K562 (cell line): Measurements from ENCODE around the gene RNASEH2A.

Source experiments
- BRCA1 ChIP-seq, 2 experiments: fragments of 450-650 bp in 1 of 2; sonication (generic) in 1 of 2; formaldehyde crosslinking in 1 of 2; IDR thresholded peaks; 2 replicates each; pipeline versions ENCODE4 v1.5.0 to v1.6.1; 2017 to 2020; ENCODE audit warnings: mild to moderate bottlenecking in 1 of 2, missing genetic modification reagents in 1 of 2
- CTCF ChIP-seq, 3 experiments: IDR thresholded peaks in 2 of 3; conservative IDR thresholded peaks in 1 of 3; 2 replicates each; pipeline ENCODE4 v1.5.1; 2011 to 2012; ENCODE audit warnings: low read length in 3 of 3, mild to moderate bottlenecking in 3 of 3, control low read depth in 2 of 3, improper control_type of control experiment in 1 of 3, inconsistent platforms in 1 of 3, low read depth in 1 of 3, mixed read lengths in 1 of 3, moderate library complexity in 1 of 3; ENCODE audit not compliant: insufficient read depth in 2 of 3
- DPF2 ChIP-seq: fragments of 450-650 bp; IDR thresholded peaks from 2 replicates; pipeline ENCODE4 v1.6.1; 2016
- MAFG ChIP-seq: fragments of 450-650 bp; conservative IDR thresholded peaks from 2 replicates; pipeline ENCODE4 v1.6.1; 2016; ENCODE audit warnings: missing genetic modification characterization, missing compliant biosample characterization
- NCOA2 ChIP-seq, 2 experiments: fragments of 450-650 bp; IDR thresholded peaks; 2 replicates each; pipeline ENCODE4 v1.6.1; 2018; ENCODE audit warnings: mild to moderate bottlenecking in 2 of 2, moderate library complexity in 1 of 2; ENCODE audit not compliant: partially characterized antibody in 2 of 2
- NFRKB ChIP-seq: fragments of 450-650 bp; IDR thresholded peaks from 2 replicates; pipeline ENCODE4 v1.6.1; 2016; ENCODE audit warnings: low read depth
- NR3C1 ChIP-seq: sonication (generic); formaldehyde crosslinking; IDR thresholded peaks from 2 replicates; pipeline ENCODE4 v1.8.1; 2022; ENCODE audit warnings: missing genetic modification reagents
- POLR2A ChIP-seq: fragments of 450-650 bp; conservative IDR thresholded peaks from 2 replicates; pipeline ENCODE4 v1.6.1; 2016
- PRPF4 ChIP-seq: fragments of 200-400 bp; formaldehyde crosslinking; IDR thresholded peaks from one replicate; pipeline ENCODE4 v1.6.1; 2017; ENCODE audit warnings: low read length, low read depth, mild to moderate bottlenecking; ENCODE audit not compliant: insufficient read depth, poor library complexity, severe bottlenecking
- TF ChIP-seq, protein P1 (sequence below): sonication (generic); formaldehyde crosslinking; IDR thresholded peaks from 2 replicates; pipeline ENCODE4 v1.8.1; 2023; ENCODE audit warnings: mild to moderate bottlenecking, missing genetic modification reagents
- TF ChIP-seq, protein P2 (sequence below): fragments of 450-650 bp; formaldehyde crosslinking; IDR thresholded peaks from 2 replicates; pipeline ENCODE4 v1.4.0; 2020; ENCODE audit warnings: mild to moderate bottlenecking, mixed read lengths
- TF ChIP-seq, protein P3 (sequence below): fragments of 250-450 bp; sonication (Bioruptor Pico); IDR thresholded peaks from 2 replicates; pipeline ENCODE4 v1.5.0; 2020; ENCODE audit warnings: mild to moderate bottlenecking, borderline replicate concordance

DNA sequence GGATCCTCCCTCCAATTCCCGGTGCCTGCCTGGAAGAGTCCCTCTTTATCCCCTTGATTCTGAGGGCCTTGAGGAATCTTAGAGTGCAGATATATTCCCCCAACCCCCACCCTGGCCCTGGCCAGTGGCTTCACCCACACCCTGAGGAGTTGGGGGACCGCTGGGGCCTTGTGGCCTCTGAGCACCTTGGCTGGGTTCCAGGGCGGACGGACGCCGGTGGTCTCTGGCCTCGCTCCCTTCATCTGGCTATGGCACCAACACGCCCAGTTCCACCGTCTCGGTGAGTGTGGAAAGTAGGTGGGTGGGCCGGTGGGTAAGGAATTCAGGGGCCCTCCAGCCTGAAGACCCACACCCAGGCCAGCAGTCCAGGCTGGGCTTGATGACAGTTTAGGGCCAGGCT, 36.9 kb downstream of the RNASEH2A start:
- TF ChIP-seq NCOA2 (IDR thresholded peaks at IDR 0.05; ENCODE audit: partially characterized antibody in 2 of 2) (no peak), NFRKB (no peak), NR3C1 (no peak), BRCA1 (IDR thresholded peaks at IDR 0.05) (no peak), BRCA1 (CRISPR knock-in tag; IDR thresholded peaks at IDR 0.05) (no peak), DPF2 (no peak), CTCF (IDR thresholded peaks at IDR 0.05 in 2 of 3, conservative IDR thresholded peaks at IDR 0.05 in 1 of 3; ENCODE audit: insufficient read depth in 2 of 3, low read depth in 1 of 3, low read length in 3 of 3) (no peak), MAFG (no peak), PRPF4 (no peak), POLR2A (no peak)
- TF ChIP-seq, protein P1, sequence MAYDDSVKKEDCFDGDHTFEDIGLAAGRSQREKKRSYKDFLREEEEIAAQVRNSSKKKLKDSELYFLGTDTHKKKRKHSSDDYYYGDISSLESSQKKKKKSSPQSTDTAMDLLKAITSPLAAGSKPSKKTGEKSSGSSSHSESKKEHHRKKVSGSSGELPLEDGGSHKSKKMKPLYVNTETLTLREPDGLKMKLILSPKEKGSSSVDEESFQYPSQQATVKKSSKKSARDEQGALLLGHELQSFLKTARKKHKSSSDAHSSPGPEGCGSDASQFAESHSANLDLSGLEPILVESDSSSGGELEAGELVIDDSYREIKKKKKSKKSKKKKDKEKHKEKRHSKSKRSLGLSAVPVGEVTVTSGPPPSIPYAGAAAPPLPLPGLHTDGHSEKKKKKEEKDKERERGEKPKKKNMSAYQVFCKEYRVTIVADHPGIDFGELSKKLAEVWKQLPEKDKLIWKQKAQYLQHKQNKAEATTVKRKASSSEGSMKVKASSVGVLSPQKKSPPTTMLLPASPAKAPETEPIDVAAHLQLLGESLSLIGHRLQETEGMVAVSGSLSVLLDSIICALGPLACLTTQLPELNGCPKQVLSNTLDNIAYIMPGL (CRISPR knock-in tag), result no peak
- TF ChIP-seq, protein P2, sequence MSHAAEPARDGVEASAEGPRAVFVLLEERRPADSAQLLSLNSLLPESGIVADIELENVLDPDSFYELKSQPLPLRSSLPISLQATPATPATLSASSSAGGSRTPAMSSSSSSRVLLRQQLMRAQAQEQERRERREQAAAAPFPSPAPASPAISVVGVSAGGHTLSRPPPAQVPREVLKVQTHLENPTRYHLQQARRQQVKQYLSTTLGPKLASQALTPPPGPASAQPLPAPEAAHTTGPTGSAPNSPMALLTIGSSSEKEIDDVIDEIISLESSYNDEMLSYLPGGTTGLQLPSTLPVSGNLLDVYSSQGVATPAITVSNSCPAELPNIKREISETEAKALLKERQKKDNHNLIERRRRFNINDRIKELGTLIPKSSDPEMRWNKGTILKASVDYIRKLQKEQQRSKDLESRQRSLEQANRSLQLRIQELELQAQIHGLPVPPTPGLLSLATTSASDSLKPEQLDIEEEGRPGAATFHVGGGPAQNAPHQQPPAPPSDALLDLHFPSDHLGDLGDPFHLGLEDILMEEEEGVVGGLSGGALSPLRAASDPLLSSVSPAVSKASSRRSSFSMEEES (CRISPR knock-in tag), result no peak
- TF ChIP-seq, protein P3, sequence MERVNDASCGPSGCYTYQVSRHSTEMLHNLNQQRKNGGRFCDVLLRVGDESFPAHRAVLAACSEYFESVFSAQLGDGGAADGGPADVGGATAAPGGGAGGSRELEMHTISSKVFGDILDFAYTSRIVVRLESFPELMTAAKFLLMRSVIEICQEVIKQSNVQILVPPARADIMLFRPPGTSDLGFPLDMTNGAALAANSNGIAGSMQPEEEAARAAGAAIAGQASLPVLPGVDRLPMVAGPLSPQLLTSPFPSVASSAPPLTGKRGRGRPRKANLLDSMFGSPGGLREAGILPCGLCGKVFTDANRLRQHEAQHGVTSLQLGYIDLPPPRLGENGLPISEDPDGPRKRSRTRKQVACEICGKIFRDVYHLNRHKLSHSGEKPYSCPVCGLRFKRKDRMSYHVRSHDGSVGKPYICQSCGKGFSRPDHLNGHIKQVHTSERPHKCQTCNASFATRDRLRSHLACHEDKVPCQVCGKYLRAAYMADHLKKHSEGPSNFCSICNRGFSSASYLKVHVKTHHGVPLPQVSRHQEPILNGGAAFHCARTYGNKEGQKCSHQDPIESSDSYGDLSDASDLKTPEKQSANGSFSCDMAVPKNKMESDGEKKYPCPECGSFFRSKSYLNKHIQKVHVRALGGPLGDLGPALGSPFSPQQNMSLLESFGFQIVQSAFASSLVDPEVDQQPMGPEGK (CRISPR knock-in tag), result no peak
